K562 (cell line): Measurements from ENCODE around the gene FBXO10. TPM values are rescaled to one million over a fixed set of nuclear protein-coding genes. Genes with fewer than 3 reads are reported as not detected.
A peak's percentile ranks its signal among the peaks of the same experiment; 100 is the strongest.

Experiments used
- CREBBP ChIP-seq: IDR thresholded peaks from one replicate; pipeline ENCODE4 v1.6.1; 2012; ENCODE audit warnings: low read depth, mild to moderate bottlenecking, control low read depth, inconsistent platforms, low read length
- EGR1 ChIP-seq: fragments of 450-650 bp; conservative IDR thresholded peaks from 2 replicates; pipeline ENCODE4 v1.6.1; 2017; ENCODE audit warnings: mild to moderate bottlenecking
- KLF6 ChIP-seq: fragments of 250-450 bp; sonication (Bioruptor Pico); IDR thresholded peaks from 2 replicates; pipeline ENCODE4 v1.4.0; 2020; ENCODE audit warnings: mild to moderate bottlenecking, moderate library complexity, borderline replicate concordance
- LARP7 ChIP-seq: fragments of 450-650 bp; IDR thresholded peaks from 2 replicates; pipeline ENCODE4 v1.6.1; 2016
- MAFF ChIP-seq: IDR thresholded peaks from 2 replicates; pipeline ENCODE4 v1.6.1; 2012; ENCODE audit warnings: low read length, improper control_type of control experiment
- MEIS2 ChIP-seq: fragments of 450-650 bp; IDR thresholded peaks from 2 replicates; pipeline ENCODE4 v1.6.1; 2014; ENCODE audit warnings: mild to moderate bottlenecking; ENCODE audit not compliant: partially characterized antibody
- NFYB ChIP-seq: IDR thresholded peaks from 2 replicates; pipeline ENCODE4 v1.6.1; 2011; ENCODE audit warnings: mild to moderate bottlenecking, moderate library complexity; ENCODE audit not compliant: insufficient read length; ENCODE audit errors: extremely low read depth
- PRPF4 ChIP-seq: fragments of 200-400 bp; formaldehyde crosslinking; IDR thresholded peaks from one replicate; pipeline ENCODE4 v1.6.1; 2017; ENCODE audit warnings: low read length, low read depth, mild to moderate bottlenecking; ENCODE audit not compliant: insufficient read depth, poor library complexity, severe bottlenecking
- SP1 ChIP-seq: sonication (generic); formaldehyde crosslinking; IDR thresholded peaks from 2 replicates; pipeline ENCODE4 v1.8.1; 2022; ENCODE audit warnings: mild to moderate bottlenecking, missing genetic modification reagents
- TFAM ChIP-seq: fragments of 250-450 bp; sonication (Bioruptor Pico); conservative IDR thresholded peaks from 2 replicates; pipeline ENCODE4 v1.5.0; 2021; ENCODE audit warnings: mild to moderate bottlenecking, moderate library complexity
- THAP7 ChIP-seq: fragments of 250-450 bp; sonication (Bioruptor Pico); IDR thresholded peaks from 2 replicates; pipeline ENCODE4 v1.5.0; 2021
- YY1 ChIP-seq, 3 experiments: IDR thresholded peaks; 2 replicates each; pipeline ENCODE4 v1.6.1; 2011; ENCODE audit warnings: low read length in 2 of 3, mild to moderate bottlenecking in 2 of 3, moderate library complexity in 2 of 3, borderline replicate concordance in 1 of 3, control low read depth in 1 of 3, low read depth in 1 of 3; ENCODE audit not compliant: insufficient read depth in 3 of 3, insufficient replicate concordance in 2 of 3, control insufficient read depth in 1 of 3, insufficient read length in 1 of 3; ENCODE audit errors: extremely low read depth in 1 of 3
- ZBTB1 ChIP-seq: sonication (generic); formaldehyde crosslinking; IDR thresholded peaks from 2 replicates; pipeline ENCODE4 v1.8.1; 2023; ENCODE audit warnings: missing genetic modification reagents, low read depth, mild to moderate bottlenecking, borderline replicate concordance
- ZC3H11A ChIP-seq: IDR thresholded peaks from 2 replicates; pipeline ENCODE4 v1.6.1; 2012; ENCODE audit warnings: low read depth, low read length, improper control_type of control experiment
- ZFP36 ChIP-seq: fragments of 150-350 bp; IDR thresholded peaks from 2 replicates; pipeline ENCODE4 v1.6.1; 2018; ENCODE audit warnings: low read length, low read depth; ENCODE audit not compliant: partially characterized antibody
- ZNF232 ChIP-seq: sonication (generic); formaldehyde crosslinking; IDR thresholded peaks from 2 replicates; pipeline ENCODE4 v1.8.0; 2022; ENCODE audit warnings: mild to moderate bottlenecking, missing genetic modification reagents
- polyA plus RNA-seq, 8 experiments: library from polyadenylated mRNA; depleted of rRNA in 4 of 8; stranded (reverse) in 5 of 8; unstranded in 3 of 8; fragments of >200 nt; fragmentation: Nextera tagmentation in 2 of 8; fragmentation: Illumina TruSeq in 1 of 8; extraction: Ambion mirVana in 2 of 8; extraction: Trizol in 1 of 8; gene quantifications; 2 replicates each; pipeline versions ENCODE4 v1.2.1 to v1.2.3, GENCODE V29; 2011 to 2014; ENCODE audit warnings: inconsistent platforms in 1 of 8, missing spikeins in 1 of 8
- total RNA-seq, 7 experiments: library from RNA; depleted of rRNA in 6 of 7; stranded (reverse); fragments of >200 nt in 6 of 7; fragmentation: Illumina TruSeq in 2 of 7; extraction: Trizol in 2 of 7; gene quantifications; 2 replicates each; pipeline versions ENCODE4 v1.2.1 to v1.2.3, GENCODE V29; 2011 to 2021; ENCODE audit warnings: low replicate concordance in 1 of 7
- TF ChIP-seq, protein P1 (sequence below): IDR thresholded peaks from 3 replicates; pipeline ENCODE4 v1.6.1; 2011; ENCODE audit warnings: borderline replicate concordance, mild to moderate bottlenecking, moderate library complexity; ENCODE audit not compliant: insufficient read length; ENCODE audit errors: extremely low read depth
- TF ChIP-seq, protein P2 (sequence below): sonication (generic); formaldehyde crosslinking; IDR thresholded peaks from 2 replicates; pipeline ENCODE4 v1.9.0; 2022; ENCODE audit warnings: mild to moderate bottlenecking, missing genetic modification reagents
- TF ChIP-seq, protein P3 (sequence below), 2 experiments: IDR thresholded peaks; 2 replicates each; pipeline ENCODE4 v1.6.1; 2011; ENCODE audit warnings: borderline replicate concordance in 1 of 2, control low read depth in 1 of 2, low read depth in 1 of 2, low read length in 1 of 2, mild to moderate bottlenecking in 1 of 2, mixed read lengths in 1 of 2, moderate library complexity in 1 of 2; ENCODE audit not compliant: insufficient read depth in 1 of 2, insufficient read length in 1 of 2, poor library complexity in 1 of 2, severe bottlenecking in 1 of 2; ENCODE audit errors: extremely low read depth in 1 of 2

FBXO10 gene
- total and polyA plus RNA-seq, 9 of the 15 experiments (the other 6 are each of a cell fraction or from before 2014, with no cell fraction given), result 0.84 to 9.9 (median 6.0) TPM

- TF ChIP-seq, protein P1, sequence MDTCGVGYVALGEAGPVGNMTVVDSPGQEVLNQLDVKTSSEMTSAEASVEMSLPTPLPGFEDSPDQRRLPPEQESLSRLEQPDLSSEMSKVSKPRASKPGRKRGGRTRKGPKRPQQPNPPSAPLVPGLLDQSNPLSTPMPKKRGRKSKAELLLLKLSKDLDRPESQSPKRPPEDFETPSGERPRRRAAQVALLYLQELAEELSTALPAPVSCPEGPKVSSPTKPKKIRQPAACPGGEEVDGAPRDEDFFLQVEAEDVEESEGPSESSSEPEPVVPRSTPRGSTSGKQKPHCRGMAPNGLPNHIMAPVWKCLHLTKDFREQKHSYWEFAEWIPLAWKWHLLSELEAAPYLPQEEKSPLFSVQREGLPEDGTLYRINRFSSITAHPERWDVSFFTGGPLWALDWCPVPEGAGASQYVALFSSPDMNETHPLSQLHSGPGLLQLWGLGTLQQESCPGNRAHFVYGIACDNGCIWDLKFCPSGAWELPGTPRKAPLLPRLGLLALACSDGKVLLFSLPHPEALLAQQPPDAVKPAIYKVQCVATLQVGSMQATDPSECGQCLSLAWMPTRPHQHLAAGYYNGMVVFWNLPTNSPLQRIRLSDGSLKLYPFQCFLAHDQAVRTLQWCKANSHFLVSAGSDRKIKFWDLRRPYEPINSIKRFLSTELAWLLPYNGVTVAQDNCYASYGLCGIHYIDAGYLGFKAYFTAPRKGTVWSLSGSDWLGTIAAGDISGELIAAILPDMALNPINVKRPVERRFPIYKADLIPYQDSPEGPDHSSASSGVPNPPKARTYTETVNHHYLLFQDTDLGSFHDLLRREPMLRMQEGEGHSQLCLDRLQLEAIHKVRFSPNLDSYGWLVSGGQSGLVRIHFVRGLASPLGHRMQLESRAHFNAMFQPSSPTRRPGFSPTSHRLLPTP, result no peak
- TF ChIP-seq ZC3H11A (no peak), EGR1 (peak; percentile 71), THAP7 (CRISPR knock-in tag) (no peak), ZNF232 (no peak), YY1 (IDR thresholded peaks at IDR 0.05; ENCODE audit: borderline replicate concordance in 1 of 3, control insufficient read depth in 1 of 3, extremely low read depth in 1 of 3, insufficient read depth in 3 of 3, insufficient read length in 1 of 3, insufficient replicate concordance in 2 of 3, low read depth in 1 of 3, low read length in 2 of 3) (no peak), PRPF4 (no peak), KLF6 (CRISPR knock-in tag) (no peak), TFAM (CRISPR knock-in tag) (no peak), MAFF (no peak), ZBTB1 (CRISPR knock-in tag) (no peak), NFYB (no peak), SP1 (CRISPR knock-in tag) (no peak), ZFP36 (no peak), LARP7 (no peak), MEIS2 (no peak), CREBBP (no peak)
- TF ChIP-seq, protein P2, sequence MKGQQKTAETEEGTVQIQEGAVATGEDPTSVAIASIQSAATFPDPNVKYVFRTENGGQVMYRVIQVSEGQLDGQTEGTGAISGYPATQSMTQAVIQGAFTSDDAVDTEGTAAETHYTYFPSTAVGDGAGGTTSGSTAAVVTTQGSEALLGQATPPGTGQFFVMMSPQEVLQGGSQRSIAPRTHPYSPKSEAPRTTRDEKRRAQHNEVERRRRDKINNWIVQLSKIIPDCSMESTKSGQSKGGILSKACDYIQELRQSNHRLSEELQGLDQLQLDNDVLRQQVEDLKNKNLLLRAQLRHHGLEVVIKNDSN (CRISPR knock-in tag), result 0 out of 2 replicates have a peak, but pooled peaks have one; percentile 31
- TF ChIP-seq, protein P3, sequence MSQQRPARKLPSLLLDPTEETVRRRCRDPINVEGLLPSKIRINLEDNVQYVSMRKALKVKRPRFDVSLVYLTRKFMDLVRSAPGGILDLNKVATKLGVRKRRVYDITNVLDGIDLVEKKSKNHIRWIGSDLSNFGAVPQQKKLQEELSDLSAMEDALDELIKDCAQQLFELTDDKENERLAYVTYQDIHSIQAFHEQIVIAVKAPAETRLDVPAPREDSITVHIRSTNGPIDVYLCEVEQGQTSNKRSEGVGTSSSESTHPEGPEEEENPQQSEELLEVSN (IDR thresholded peaks at IDR 0.05; ENCODE audit: borderline replicate concordance in 1 of 2, extremely low read depth in 1 of 2, insufficient read depth in 1 of 2, insufficient read length in 1 of 2, low read depth in 1 of 2, low read length in 1 of 2, poor library complexity in 1 of 2, severe bottlenecking in 1 of 2), result no peak
These were observed 89.3 kb downstream of the FBXO10 start (continued) for GRCh38 chr9:37486616-37487548.
